Measurements from ENCODE around the gene GATAD2B.

GATAD2B gene

GRCh38 chr1:153922972-153923925 is at the start of gene GATAD2B:
TSS of gene GATAD2B (minus strand) at chr1:153922972. CDS start at chr1:153828347, 94,625 bp downstream.
- DNase-seq: peak; percentile 99

DNA sequence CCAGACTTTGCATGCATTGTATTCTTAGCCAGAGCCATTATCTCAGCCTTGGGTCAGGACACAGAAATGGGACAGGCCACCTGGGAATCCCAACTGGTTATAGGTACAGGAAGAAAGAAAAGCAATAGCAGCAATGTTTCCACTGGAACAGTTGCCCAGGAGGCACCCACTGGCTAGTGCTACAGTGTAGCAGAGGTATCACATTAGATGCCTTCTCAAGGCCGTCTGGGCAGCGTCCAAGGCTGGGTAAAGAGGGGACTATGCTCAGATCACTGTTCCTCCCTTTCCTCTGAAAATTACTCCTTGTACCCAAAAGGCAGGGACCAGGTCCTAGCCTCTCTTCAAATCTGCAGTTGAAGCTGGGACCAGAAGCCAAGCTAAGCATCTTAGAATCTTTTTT is 47.6 kb upstream of the GATAD2B start:
- no peak for DNase-seq

- DNase-seq: no peak
Measured at GRCh38 chr1:153968972-153969371, 46.2 kb upstream of the GATAD2B start.

DNA sequence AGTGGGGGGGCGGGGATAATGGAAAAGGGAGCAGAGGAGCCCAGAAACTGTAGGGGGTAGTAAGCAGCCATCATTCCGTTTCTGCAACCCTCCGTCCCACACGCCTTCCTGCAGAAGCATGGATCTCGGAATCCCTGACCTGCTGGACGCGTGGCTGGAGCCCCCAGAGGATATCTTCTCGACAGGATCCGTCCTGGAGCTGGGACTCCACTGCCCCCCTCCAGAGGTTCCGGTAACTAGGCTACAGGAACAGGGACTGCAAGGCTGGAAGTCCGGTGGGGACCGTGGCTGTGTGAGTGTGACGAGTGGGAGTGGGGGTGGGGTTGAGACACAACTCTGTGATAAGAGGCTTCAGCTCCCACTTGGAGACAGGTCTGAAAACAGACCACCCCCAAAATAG is 45.6 kb upstream of the GATAD2B start:
- DNase-seq: no peak

- no peak for DNase-seq
Measured at GRCh38 chr1:153968000-153968363, 45.2 kb upstream of the GATAD2B start.

DNA sequence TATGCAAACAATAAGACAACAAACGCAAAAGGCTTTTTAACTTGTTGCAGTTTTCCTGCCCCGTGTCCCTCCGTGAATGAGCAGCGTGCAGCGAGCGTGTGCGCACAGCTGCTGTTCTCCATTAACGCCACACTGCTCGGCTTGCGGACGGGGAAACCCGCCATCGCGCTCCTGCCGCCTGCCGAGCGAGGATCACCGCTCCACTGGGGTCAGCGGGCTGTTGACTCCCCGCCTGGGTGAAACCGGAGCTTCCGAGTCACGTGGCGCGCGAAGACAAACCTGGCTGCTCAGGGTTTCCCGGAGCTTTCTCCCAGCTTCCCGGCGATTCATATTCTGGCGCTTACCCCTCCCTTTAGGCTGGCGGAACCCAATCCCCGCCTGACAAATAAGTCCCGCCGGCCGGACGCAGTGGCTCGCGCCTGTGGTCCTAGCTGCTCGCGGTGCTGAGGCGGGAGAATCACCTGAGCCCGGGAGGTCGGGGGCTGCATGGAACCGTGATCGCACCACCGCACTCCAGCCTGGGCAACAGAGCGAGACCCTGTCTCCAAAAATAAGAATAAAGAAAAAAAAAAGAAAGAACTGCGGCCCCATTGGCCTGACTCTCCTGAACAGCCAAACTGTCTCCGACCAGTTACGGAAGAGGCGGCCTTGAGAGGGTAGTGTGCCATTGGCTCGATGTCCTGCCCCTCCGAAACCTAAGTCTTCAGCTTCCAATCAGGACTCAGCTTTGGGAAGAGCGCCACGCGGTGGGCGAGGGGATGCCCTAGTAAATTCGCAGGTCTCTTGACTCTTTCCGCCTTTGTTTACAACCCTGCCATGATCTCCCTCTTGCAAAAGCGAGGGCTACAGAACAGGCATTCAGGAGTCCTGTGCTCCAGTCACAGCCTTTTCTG is 44.6 kb upstream of the GATAD2B start, which contains the start of gene CREB3L4:
TSS of gene CREB3L4 (plus strand) at position 796 of the 893 bp plus-strand sequence. CDS start 624 bp downstream, outside the sequence.
- peak; percentile 97 for DNase-seq

GRCh38 chr1:153963850-153964331 is 41.1 kb upstream of the GATAD2B start:
- DNase-seq: no peak

- peak; percentile 86 for DNase-seq
Measured at GRCh38 chr1:153963030-153963849, 40.5 kb upstream of the GATAD2B start, which contains the start of gene SLC39A1. TSS of gene SLC39A1 (minus strand) at chr1:153963537. CDS start at chr1:153962715, 822 bp downstream.

DNA sequence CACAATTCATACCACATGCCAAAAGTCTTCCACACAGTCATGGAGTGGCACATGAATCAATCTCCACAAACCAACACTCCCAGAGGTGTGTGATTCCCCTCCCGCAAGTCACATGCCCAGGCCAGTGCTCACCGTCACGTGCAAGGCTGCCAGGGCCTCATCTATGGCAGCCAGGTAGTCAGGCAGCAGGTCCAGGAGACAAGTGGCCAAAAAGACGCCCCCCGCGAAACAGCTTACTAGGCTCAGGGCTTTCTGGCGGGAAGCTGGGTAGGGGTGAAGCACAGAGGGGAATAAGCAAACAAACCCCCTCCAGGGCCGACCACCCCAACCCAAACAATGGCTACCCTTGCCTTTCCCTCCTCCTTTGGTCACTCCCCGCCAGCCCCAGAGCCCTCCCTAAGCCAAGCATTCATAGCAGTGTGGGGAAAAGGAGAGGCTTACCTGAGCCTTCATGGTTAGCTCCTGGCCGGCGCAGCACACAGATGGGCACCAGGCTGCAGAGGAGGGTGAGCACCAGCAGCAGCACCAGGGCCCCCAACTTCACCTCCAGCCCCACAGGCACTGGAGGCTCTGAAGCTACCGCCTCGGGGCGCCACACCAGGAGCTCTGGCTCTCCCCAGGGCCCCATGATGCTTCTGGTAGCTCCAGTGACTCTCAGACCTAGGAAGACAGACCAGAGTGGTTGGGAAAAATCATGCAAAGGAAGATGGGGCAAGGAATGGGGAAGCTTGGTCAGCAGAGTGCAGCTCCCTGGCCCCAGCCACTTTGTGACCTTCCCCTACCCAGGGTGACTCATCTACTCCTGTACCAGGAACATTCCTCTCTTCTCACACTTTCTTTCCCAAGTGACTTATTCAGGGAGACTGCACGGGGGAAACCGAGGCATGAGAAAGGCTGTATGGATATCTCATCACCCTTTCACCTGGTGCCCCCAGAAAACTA is 39.6 kb upstream of the GATAD2B start:
- no peak for DNase-seq

GRCh38 chr1:153961421-153961820 is 38.6 kb upstream of the GATAD2B start:
- DNase-seq: no peak

DNA sequence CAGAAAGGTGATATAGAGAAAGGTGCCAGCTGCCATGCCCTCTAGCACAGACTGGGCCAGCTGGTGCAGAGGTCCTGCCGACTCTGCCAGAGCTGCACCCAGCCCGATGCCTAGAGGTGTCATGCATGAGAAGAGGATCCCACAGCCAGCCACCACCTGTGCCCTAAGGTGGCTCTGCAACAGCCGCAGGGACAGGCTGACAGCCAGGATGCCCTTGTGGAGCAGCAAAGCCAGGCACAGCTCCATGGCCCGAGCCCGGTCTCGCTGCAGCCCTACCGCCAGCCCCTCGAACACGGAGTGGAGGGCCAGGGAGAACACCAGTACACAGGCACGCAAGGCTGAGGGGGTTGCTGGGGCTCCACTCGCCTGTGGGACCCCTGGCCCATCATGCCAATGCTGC is 37.4 kb upstream of the GATAD2B start:
- no peak for DNase-seq

- no peak for DNase-seq
Measured at GRCh38 chr1:153959454-153959853, 36.7 kb upstream of the GATAD2B start.

DNA sequence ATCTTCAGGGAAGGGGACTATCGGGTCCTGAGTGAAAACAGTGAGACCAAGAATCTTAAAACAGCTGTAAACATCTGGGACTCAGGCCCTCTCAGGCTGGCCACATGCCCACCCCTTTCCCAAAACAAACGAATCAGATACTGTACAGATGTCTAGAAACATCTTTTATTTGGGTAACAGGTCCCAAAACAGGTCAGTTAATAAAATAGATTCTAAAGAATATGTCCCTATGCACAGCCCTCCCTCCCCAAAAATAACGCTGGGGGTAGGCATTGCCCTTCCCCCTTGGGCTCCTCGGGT is 36.1 kb upstream of the GATAD2B start:
- DNase-seq: no peak

- peak; percentile 84 for DNase-seq
Measured at GRCh38 chr1:153958111-153958960, 35.6 kb upstream of the GATAD2B start, which contains the start of gene CRTC2. TSS of gene CRTC2 (minus strand) at chr1:153958612. CDS start at chr1:153958497, 115 bp downstream.

DNA sequence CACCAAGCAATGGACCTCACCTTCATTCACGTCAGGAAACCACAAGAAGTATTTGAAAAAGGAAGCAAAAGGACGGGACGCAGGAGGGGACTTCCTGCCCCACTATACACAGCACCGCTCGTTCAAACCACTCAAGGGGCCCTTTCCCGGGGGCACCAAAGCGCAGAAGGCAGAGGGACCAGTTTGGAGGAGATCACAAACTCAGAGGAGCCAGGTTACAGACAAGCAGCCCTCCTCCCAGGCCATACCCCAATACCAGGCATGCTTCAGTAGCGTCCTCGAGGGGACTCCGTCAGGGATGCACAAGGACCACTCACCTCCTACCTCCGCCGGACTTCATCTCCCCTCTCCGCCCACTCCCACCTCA is 35.0 kb upstream of the GATAD2B start:
- DNase-seq: no peak

- no peak for DNase-seq
Measured at GRCh38 chr1:153956997-153957715, 34.4 kb upstream of the GATAD2B start.

DNA sequence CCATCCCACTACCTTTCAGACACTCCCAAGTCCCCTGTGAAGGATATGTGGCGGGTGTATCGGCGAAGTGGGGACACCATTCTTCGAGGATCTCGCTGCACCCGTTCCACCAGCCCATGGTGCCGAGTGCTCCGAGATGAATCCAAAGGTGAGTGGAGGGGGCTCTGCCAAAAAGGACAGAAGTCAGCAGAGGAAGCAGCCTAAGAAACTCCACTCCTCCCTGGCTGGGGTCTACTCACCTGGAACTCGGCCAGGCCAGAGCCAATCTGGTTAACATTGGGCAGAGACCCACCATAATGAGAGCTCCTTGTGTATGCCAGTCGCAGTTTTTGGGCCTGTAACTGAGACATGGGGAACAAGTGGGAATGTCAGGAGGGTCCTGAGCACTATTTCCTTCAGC is 32.1 kb upstream of the GATAD2B start:
- DNase-seq: no peak

- DNase-seq: no peak
Measured at GRCh38 chr1:153953859-153954365, 31.1 kb upstream of the GATAD2B start.

- DNase-seq: no peak
Measured at GRCh38 chr1:153951801-153952200, 29.0 kb upstream of the GATAD2B start.

Data from NCI-H1436 treated with DMSO at 0.1 percent for 48 hours (cell line).